A549 (cell line): Measurements from ENCODE around the gene BIN1.

ENCODE experiments used
- BHLHE40 ChIP-seq: IDR thresholded peaks from 2 replicates; pipeline ENCODE4 v1.6.1; 2012; ENCODE audit warnings: low read depth, low read length, inconsistent platforms
- CHD2 ChIP-seq: fragments of 150-350 bp; IDR thresholded peaks from 2 replicates; pipeline ENCODE4 v1.6.1; 2014; ENCODE audit warnings: low read length; ENCODE audit not compliant: partially characterized antibody
- CTCF ChIP-seq: fragments of >200 bp; sonication (Bioruptor Twin); formaldehyde crosslinking; IDR thresholded peaks from 3 replicates; pipeline ENCODE4 v1.5.1; 2016
- EP300 ChIP-seq, 2 experiments: fragments of >200 bp; sonication (Bioruptor Twin); formaldehyde crosslinking; IDR thresholded peaks; 2 replicates in 1 of 2; 3 replicates in 1 of 2; pipeline ENCODE4 v1.6.1; 2016 to 2017

GRCh38 chr2:127102521-127103242 is 4.3 kb downstream of the BIN1 start:
- TF ChIP-seq CHD2 = no peak
- TF ChIP-seq EP300 (IDR thresholded peaks at IDR 0.05) = no peak
- no peak for TF ChIP-seq CTCF
- TF ChIP-seq BHLHE40 = no peak
